Tibial nerve (tissue), 4 donors: Measurements from ENCODE around the gene ACBD3. TPM values are rescaled to one million over a fixed set of nuclear protein-coding genes. Genes with fewer than 3 reads are reported as not detected.
A peak's percentile ranks its signal among the peaks of the same experiment; 100 is the strongest.

Experiments used
- DNase-seq, 2 donors: peaks; one replicate each; pipeline ENCODE4 v3.0.0-alpha.2; 2019; ENCODE audit warnings: low spot score in 2 of 2
- H3K27ac ChIP-seq, 4 donors: fragments of 200-600 bp; sonication (generic) in 3 of 4; one replicate each; pipeline ENCODE4 v1.5.1; 2017 to 2019; ENCODE audit warnings: mild to moderate bottlenecking in 1 of 4
- H3K27me3 ChIP-seq, 2 donors: fragments of 200-600 bp; sonication (generic) in 1 of 2; one replicate each; pipeline versions ENCODE4 v1.5.1 to v1.6.0; 2017 to 2019
- H3K36me3 ChIP-seq, 3 donors: fragments of 200-600 bp; sonication (generic); one replicate each; pipeline ENCODE4 v1.5.1; 2018 to 2019
- H3K4me1 ChIP-seq, 4 donors: fragments of 200-600 bp; sonication (generic) in 3 of 4; one replicate each; pipeline ENCODE4 v1.5.1; 2017 to 2019
- H3K4me3 ChIP-seq, 4 donors: fragments of 200-600 bp; sonication (generic) in 3 of 4; one replicate each; pipeline ENCODE4 v1.5.1; 2017 to 2019; ENCODE audit warnings: mild to moderate bottlenecking in 1 of 4, moderate library complexity in 1 of 4
- H3K9me3 ChIP-seq, 4 donors: fragments of 200-600 bp; sonication (generic) in 3 of 4; one replicate each; pipeline ENCODE4 v1.5.1; 2017 to 2019
- EP300 ChIP-seq, 2 donors: sonication (generic); formaldehyde crosslinking; IDR thresholded peaks; one replicate each; pipeline ENCODE4 v1.6.1; 2017; ENCODE audit warnings: antibody characterized with exemption in 2 of 2, mild to moderate bottlenecking in 1 of 2
- POLR2A ChIP-seq, 2 donors: fragments of 450-650 bp; IDR thresholded peaks; one replicate each; pipeline ENCODE4 v1.6.1; 2017; ENCODE audit warnings: antibody characterized with exemption in 2 of 2, mild to moderate bottlenecking in 2 of 2, moderate library complexity in 2 of 2
- WGBS, 2 donors: methylation state at CpG; one replicate each; pipeline ENCODE4 v1.1.5; 2018; 5-methylcytosine and 5-hydroxymethylcytosine counted together
- small RNA-seq: library from RNA; depleted of rRNA; stranded (forward); fragments of <200 nt; gene quantifications from one replicate; pipeline ENCODE3, GENCODE V24; 2016
- total RNA-seq, 4 donors: library from RNA; depleted of rRNA; stranded (reverse); fragments of >200 nt; gene quantifications; one replicate each; pipeline ENCODE4 v1.1.0, GENCODE V29; 2016
- TF ChIP-seq, protein P1 (sequence below), 5 experiments: fragments of 200-600 bp in 3 of 5; fragments of 450-650 bp in 2 of 5; sonication (generic) in 3 of 5; IDR thresholded peaks; one replicate each; pipeline ENCODE4 v1.5.1; 2016 to 2019; ENCODE audit warnings: antibody characterized with exemption in 5 of 5, mild to moderate bottlenecking in 3 of 5, moderate library complexity in 2 of 5

The ACBD3 gene
- total RNA-seq, 4 donors from 2014 or later, result 41.4 to 54.9 (median 45.4) TPM

DNA sequence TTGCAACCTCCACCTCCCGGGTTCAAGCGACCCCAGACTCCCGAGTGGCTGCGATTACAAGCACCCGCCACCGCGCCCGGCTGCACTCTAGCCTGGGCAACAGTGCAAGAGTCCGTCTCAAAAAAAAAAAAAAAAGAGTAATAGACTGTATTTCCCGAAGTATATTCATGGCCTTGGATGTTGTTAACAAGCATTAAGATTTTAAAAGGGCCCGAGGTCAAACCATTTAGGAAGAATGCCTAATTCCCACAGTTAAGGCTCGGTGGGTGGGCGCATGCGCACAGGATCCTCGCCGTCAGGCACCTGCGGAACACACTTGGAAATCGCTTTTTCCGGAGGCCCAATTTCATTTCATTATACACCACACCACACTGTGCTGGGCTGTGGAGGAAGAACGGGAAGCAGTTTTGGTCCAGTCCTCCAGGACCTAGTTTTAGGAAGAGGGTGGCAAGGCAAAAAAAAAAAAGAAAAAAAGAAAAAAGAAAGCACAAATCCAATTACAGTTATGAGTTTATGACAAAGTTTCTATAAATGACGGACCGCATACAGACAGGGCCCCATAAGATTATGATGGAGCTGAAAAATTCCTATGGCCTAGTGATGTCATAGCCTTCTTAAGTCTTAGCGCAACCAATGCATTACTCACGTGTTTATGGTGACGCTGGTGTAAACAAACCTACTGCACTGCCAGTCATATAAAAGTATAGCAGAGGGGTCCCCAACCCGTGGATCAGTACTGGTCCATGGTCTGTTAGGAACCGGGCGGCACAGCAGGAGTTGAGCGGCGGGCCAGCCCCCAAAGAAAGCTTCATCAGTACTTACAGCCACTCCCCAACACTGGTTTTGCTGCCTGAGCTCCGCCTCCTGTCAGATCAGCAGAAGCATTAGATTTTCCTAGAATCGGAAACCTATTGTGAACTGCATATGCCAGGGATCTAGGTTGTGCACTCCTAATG, 85.8 kb downstream of the ACBD3 start:
- peaks cover 0 to 15% (median 0%) of the 10 kb centered on the region in 4 donors for H3K4me1 ChIP-seq
- 9% methylated on average over 32 of the region's 32 CpGs for WGBS, 2 donors

DNA sequence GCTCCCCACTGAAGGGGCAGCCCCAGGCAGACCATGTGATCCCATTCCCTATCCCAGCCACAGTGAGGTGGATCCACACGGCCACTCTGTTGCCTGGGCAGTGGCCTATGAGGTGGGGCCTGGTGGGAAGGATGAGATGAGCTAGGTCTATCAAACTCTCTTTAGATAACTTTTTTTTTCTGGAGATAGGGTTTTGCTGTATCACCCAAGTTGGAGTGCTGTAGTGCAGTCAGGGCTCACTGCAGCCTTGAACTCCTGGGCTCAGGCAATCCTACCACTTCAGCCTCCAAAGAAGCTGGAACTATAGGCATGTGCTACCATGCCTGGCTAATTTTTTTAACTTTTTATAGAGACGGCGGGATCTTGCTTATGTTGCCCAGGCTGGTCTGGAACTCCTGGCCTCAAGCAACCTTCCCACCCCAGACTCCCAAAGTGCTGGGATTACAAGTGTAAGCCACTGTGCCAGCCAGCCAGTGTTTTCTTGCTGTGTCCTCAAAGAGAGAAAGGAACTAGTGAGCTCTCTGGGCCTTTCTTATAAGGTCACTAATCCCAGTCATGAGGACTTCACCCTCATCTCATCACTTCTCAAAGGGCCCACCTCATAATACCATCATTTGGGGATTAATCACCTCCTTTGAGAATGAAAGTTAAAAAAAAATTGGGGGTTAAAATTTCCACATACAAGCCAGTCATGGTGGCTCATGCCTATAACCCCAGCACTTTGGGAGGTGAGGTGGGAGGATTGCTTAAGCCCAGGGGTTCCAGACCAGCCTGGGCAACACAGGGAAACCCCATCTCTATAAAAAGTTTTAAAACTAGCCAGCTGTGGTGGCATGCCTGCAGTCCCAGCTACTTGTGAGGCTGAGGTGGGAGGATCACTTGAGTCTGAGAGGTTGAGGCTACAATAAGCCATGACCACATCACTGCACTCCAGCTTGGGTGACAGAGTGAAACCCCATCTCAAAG, 87.4 kb downstream of the ACBD3 start:
- Histone ChIP-seq H3K4me1 (peaks cover 0 to 15% (median 0%) of the 10 kb centered on the region in 4 donors), H3K27ac (no peak overlapping the region), H3K36me3 (no peaks in the 10 kb centered on the region), H3K4me3 (no peak overlapping the region), H3K9me3 (no peaks in the 10 kb centered on the region), H3K27me3 (no peaks in the 10 kb centered on the region)
- DNase-seq, result no peak
- WGBS, 2 donors, result 91% methylated on average over 3 of the region's 3 CpGs
- TF ChIP-seq, protein P1, sequence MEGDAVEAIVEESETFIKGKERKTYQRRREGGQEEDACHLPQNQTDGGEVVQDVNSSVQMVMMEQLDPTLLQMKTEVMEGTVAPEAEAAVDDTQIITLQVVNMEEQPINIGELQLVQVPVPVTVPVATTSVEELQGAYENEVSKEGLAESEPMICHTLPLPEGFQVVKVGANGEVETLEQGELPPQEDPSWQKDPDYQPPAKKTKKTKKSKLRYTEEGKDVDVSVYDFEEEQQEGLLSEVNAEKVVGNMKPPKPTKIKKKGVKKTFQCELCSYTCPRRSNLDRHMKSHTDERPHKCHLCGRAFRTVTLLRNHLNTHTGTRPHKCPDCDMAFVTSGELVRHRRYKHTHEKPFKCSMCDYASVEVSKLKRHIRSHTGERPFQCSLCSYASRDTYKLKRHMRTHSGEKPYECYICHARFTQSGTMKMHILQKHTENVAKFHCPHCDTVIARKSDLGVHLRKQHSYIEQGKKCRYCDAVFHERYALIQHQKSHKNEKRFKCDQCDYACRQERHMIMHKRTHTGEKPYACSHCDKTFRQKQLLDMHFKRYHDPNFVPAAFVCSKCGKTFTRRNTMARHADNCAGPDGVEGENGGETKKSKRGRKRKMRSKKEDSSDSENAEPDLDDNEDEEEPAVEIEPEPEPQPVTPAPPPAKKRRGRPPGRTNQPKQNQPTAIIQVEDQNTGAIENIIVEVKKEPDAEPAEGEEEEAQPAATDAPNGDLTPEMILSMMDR (IDR thresholded peaks at IDR 0.05), result no peak
- TF ChIP-seq EP300 (IDR thresholded peaks at IDR 0.05) (no peak), POLR2A (IDR thresholded peaks at IDR 0.05) (no peak)

More for the DNA sequence above, 85.8 kb downstream of the ACBD3 start:
- H3K27ac ChIP-seq, result no peak overlapping the region
- peak overlapping the region; percentile 12 to 51 (median 32) for H3K4me3 ChIP-seq
- DNase-seq, result no peak
- H3K27me3 ChIP-seq, result no peaks in the 10 kb centered on the region
- H3K9me3 ChIP-seq, result no peaks in the 10 kb centered on the region
- no peaks in the 10 kb centered on the region for H3K36me3 ChIP-seq
- TF ChIP-seq, protein P1 (IDR thresholded peaks at IDR 0.05), result no peak
- TF ChIP-seq EP300 (IDR thresholded peaks at IDR 0.05) (no peak), POLR2A (IDR thresholded peaks at IDR 0.05) (no peak)

DNA sequence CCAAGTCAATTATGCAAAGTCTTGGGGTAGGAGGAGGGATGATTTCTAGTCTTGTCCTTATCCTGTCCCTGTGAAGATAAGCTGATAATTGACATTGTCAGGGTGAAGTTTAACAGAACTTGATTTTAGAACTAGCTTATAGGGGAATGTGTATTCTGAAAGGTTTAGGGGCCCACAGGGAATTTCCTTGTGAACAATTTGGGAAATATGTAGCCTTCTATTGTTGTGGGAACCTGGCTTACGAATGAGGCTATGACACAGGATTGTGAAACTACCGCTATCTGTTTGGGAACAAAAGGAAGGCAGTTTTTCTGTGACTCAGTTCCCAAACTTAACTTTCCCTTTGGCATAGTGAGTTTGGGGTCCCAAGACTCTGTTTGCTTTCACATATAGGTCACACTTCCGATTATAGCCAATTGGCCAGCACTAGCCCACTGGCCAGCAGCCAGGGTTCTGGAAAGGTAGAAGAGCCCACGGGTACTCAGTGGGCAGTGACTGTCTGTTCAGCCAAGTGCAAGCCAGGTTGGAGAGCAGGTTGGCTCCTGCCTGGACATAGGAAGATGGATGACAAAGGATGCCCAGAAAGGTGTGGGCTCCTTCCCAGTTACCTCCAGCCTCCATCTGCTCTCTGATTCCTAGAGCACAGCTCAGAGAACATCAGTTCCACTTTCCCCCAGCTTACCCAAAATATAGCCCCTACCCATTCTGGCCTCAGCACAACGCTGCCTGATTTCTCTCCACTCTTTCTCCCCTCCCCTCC, 88.5 kb downstream of the ACBD3 start:
- no peak overlapping the region for H3K27ac ChIP-seq
- H3K4me3 ChIP-seq, result no peak overlapping the region
- no peaks in the 10 kb centered on the region for H3K9me3 ChIP-seq
- TF ChIP-seq EP300 (IDR thresholded peaks at IDR 0.05) (no peak), POLR2A (IDR thresholded peaks at IDR 0.05) (no peak)
- TF ChIP-seq, protein P1 (IDR thresholded peaks at IDR 0.05), result no peak
- DNase-seq, result no peak
- H3K27me3 ChIP-seq, result no peaks in the 10 kb centered on the region
- WGBS, 2 donors, result 76 to 78% methylated on average over 5 of the region's 5 CpGs
- H3K4me1 ChIP-seq, result peaks cover 0 to 15% (median 0%) of the 10 kb centered on the region in 4 donors
- H3K36me3 ChIP-seq, result no peaks in the 10 kb centered on the region

GRCh38 chr1:226095286-226095685, 91.3 kb downstream of the ACBD3 start:
- DNase-seq, result no peak
- H3K9me3 ChIP-seq, result no peaks in the 10 kb centered on the region
- TF ChIP-seq EP300 (IDR thresholded peaks at IDR 0.05) (no peak), POLR2A (IDR thresholded peaks at IDR 0.05) (no peak)
- TF ChIP-seq, protein P1 (IDR thresholded peaks at IDR 0.05), result no peak
- peaks cover 0 to 8% (median 0%) of the 10 kb centered on the region in 4 donors for H3K4me1 ChIP-seq
- no peaks in the 10 kb centered on the region for H3K27me3 ChIP-seq
- 97 to 98% methylated on average over 2 of the region's 2 CpGs for WGBS, 2 donors
- no peak overlapping the region for H3K4me3 ChIP-seq
- no peaks in the 10 kb centered on the region for H3K36me3 ChIP-seq
- no peak overlapping the region for H3K27ac ChIP-seq

Small RNA genes lying within 50 kb of the gene (small RNA-seq; reads per million reads assigned to genes)
- gene AL512343.1, result not detected

Other genes with a start within 250 kb of the ACBD3 start
- gene LEFTY2, start 245.5 kb downstream of the ACBD3 start, total RNA-seq, result not detected
- gene SDE2, start 187.4 kb downstream of the ACBD3 start, total RNA-seq, result 10 to 100 TPM; 15.0 to 27.5 (median 23.7) TPM
- gene H3-3A, start 124.0 kb downstream of the ACBD3 start, total RNA-seq, result 100 to 1,000 TPM; 193 to 204 (median 197) TPM
- gene MIXL1, start 36.9 kb upstream of the ACBD3 start, total RNA-seq, result not detected
- gene LIN9, start 122.4 kb upstream of the ACBD3 start, total RNA-seq, result 1 to 10 TPM; 1.3 to 2.4 (median 2.2) TPM
- 100 to 1,000 TPM in 2 of 4 donors, 10 to 100 TPM in 2; 91.5 to 117 (median 99.5) TPM for gene PARP1, start 221.4 kb upstream of the ACBD3 start, total RNA-seq